T-helper 1 cell treated with Interleukin-12 subunit alpha and Interleukin-12 subunit beta and Interleukin-4 antibody, amounts not matched to agents 30 μg/mL and 1 μg/mL, for 36 hours (primary cell): ENCODE results near the gene TERC.
A peak's percentile ranks its signal among the peaks of the same experiment; 100 is the strongest.

Experiments used
- H3K27ac Mint-ChIP-seq: one replicate; pipeline ENCODE4 v1.8.0; 2021; ENCODE audit warnings: mild to moderate bottlenecking, mixed read lengths
- H3K27me3 Mint-ChIP-seq: one replicate; pipeline ENCODE4 v1.8.0; 2021; ENCODE audit warnings: low read depth, mixed read lengths
- H3K36me3 Mint-ChIP-seq: one replicate; pipeline ENCODE4 v1.8.0; 2021; ENCODE audit warnings: low read depth, mixed read lengths
- H3K4me1 Mint-ChIP-seq: one replicate; pipeline ENCODE4 v1.8.0; 2021; ENCODE audit warnings: low read depth, mixed read lengths
- H3K4me3 Mint-ChIP-seq: one replicate; pipeline ENCODE4 v1.8.0; 2021; ENCODE audit warnings: mild to moderate bottlenecking, moderate library complexity, mixed read lengths
- H3K9me3 Mint-ChIP-seq: one replicate; pipeline ENCODE4 v1.8.0; 2021; ENCODE audit warnings: mixed read lengths

The TERC gene

GRCh38 chr3:169764882-169765612 lies at the start of gene TERC:
TERC (minus strand) TSS chr3:169765060.
- Mint-ChIP-seq H3K4me3 (peak within 1 kb of the TSS; percentile 95), H3K27ac (peak within 1 kb of the TSS; percentile 97), H3K27me3 (no peaks in the 10 kb centered on the region), H3K4me1 (peaks cover 25% of the 10 kb centered on the region), H3K36me3 (peaks cover 3% of the 10 kb centered on the region), H3K9me3 (no peaks in the 10 kb centered on the region)

GRCh38 chr3:169813757-169814517 lies 49.1 kb upstream of the TERC start:
- Mint-ChIP-seq H3K27me3 (peaks cover 20% of the 10 kb centered on the region), H3K27ac (peak overlapping the region; percentile 75), H3K4me3 (peak overlapping the region; percentile 82), H3K4me1 (peaks cover 28% of the 10 kb centered on the region), H3K36me3 (no peaks in the 10 kb centered on the region), H3K9me3 (peaks cover 28% of the 10 kb centered on the region)

- H3K36me3 Mint-ChIP-seq, result no peaks in the 10 kb centered on the region
- H3K9me3 Mint-ChIP-seq, result peaks cover 28% of the 10 kb centered on the region
- peaks cover 30% of the 10 kb centered on the region for H3K4me1 Mint-ChIP-seq
- peaks cover 18% of the 10 kb centered on the region for H3K27me3 Mint-ChIP-seq
- H3K4me3 Mint-ChIP-seq, result peak overlapping the region; percentile 82
- peak overlapping the region; percentile 75 for H3K27ac Mint-ChIP-seq
Measured at GRCh38 chr3:169813278-169813677, 48.4 kb upstream of the TERC start.

GRCh38 chr3:169812332-169813235 lies 47.7 kb upstream of the TERC start, which contains the start of the genes LRRC34 and LRRIQ4:
LRRC34 (minus strand) TSS chr3:169812904; CDS start chr3:169812548, 356 bp downstream.
LRRIQ4 (plus strand) TSS chr3:169812870; CDS start chr3:169821922, 9,052 bp downstream.
- peaks cover 28% of the 10 kb centered on the region for H3K9me3 Mint-ChIP-seq
- H3K27ac Mint-ChIP-seq, result peak within 1 kb of the TSS; percentile 80
- H3K4me3 Mint-ChIP-seq, result peak within 1 kb of the TSS; percentile 82
- H3K27me3 Mint-ChIP-seq, result peaks cover 12% of the 10 kb centered on the region
- no peaks in the 10 kb centered on the region for H3K36me3 Mint-ChIP-seq
- H3K4me1 Mint-ChIP-seq, result peaks cover 30% of the 10 kb centered on the region

DNA sequence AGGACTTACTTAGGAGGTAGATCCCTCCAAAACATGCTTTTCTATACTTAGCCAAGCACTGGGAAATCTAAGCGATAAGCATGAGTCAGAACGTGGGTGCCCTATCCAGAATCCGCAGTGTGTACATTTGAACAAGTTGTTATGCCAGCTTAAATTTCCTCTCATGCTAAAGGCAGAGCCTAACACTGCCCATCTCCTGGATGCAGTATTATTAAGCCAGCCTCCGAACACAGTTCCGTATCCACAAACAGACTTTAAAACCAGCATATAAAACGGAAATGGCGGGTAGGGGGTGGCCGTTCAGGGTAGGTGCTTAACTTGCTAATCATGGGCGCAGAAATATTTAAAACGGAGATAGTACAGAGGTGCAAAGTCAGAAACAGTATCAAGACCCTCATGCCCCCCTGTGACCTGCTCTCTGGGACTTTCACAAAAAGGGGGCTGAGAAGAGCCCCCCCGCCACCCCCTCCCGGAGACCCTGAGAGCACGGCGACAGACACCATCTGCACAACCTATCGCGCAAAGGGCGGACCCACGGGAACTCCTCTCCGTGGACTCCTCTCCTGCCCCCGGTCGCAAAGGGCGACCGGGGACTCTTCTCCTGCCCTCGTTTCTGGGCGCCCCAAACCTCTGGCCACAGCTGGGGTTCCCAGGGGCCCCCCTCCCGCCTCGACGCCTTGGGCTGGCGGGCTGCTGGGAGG lies 46.9 kb upstream of the TERC start:
- H3K4me1 Mint-ChIP-seq, result peaks cover 30% of the 10 kb centered on the region
- peak overlapping the region; percentile 82 for H3K4me3 Mint-ChIP-seq
- H3K36me3 Mint-ChIP-seq, result no peaks in the 10 kb centered on the region
- peaks cover 5% of the 10 kb centered on the region for H3K27me3 Mint-ChIP-seq
- H3K27ac Mint-ChIP-seq, result peak overlapping the region; percentile 80
- peaks cover 21% of the 10 kb centered on the region for H3K9me3 Mint-ChIP-seq

DNA sequence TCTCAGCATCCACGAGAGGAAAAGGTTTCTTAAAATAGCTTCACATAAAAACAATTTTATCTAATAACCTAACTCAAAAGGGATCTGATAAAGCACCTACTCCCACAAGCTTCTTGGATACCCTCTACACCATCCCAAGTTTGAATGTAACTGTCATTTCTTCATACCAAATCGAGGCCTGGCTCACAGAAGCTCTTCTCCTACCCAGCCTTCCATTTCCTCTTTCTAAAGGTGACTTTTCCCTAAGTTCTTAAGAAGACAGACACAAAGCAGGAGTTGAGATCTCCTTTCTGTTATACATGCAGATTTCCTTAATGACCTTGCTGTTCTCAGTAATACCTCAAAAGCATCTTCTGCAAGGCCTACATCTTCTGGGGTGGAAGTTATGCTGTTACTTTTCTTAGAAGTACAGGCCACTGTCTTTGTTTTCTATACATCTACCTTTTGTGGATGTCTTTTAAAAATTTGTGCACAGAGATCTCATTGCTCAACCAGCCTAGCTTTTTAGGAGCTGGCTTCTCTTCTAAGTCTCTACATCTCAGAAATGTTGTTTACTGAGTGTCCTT lies 44.5 kb upstream of the TERC start:
- Mint-ChIP-seq H3K27me3 (no peaks in the 10 kb centered on the region), H3K4me1 (peaks cover 30% of the 10 kb centered on the region), H3K4me3 (peak overlapping the region; percentile 4), H3K36me3 (peaks cover 2% of the 10 kb centered on the region), H3K27ac (peak overlapping the region; percentile 77), H3K9me3 (no peaks in the 10 kb centered on the region)

DNA sequence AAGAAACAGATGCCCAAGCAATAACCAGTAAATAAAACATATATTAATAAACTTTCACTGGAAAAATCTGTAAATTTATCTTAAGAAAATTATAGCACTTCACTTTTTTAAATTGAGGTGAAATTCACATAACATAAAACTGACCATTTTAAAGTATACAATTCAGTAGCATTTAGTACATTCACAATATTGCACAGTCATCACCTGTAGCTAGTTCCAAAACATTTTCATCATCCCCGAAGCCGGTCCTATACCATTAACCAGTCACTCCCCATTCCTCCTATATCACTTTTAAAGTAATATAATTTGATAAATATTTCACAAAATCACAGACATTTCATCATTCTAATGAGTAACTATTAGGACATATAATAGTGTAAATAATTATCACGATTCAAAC lies 39.8 kb upstream of the TERC start:
- Mint-ChIP-seq H3K36me3 (peaks cover 3% of the 10 kb centered on the region), H3K4me3 (no peak overlapping the region), H3K4me1 (peaks cover 8% of the 10 kb centered on the region)

GRCh38 chr3:169792359-169792758 lies 27.5 kb upstream of the TERC start:
- Mint-ChIP-seq H3K4me3 (no peak overlapping the region), H3K27ac (no peak overlapping the region), H3K9me3 (no peaks in the 10 kb centered on the region), H3K27me3 (no peaks in the 10 kb centered on the region), H3K4me1 (peaks cover 12% of the 10 kb centered on the region), H3K36me3 (peaks cover 28% of the 10 kb centered on the region)

More for the DNA sequence above, 39.8 kb upstream of the TERC start:
- Mint-ChIP-seq H3K27ac (no peak overlapping the region), H3K27me3 (no peaks in the 10 kb centered on the region), H3K9me3 (no peaks in the 10 kb centered on the region)

DNA sequence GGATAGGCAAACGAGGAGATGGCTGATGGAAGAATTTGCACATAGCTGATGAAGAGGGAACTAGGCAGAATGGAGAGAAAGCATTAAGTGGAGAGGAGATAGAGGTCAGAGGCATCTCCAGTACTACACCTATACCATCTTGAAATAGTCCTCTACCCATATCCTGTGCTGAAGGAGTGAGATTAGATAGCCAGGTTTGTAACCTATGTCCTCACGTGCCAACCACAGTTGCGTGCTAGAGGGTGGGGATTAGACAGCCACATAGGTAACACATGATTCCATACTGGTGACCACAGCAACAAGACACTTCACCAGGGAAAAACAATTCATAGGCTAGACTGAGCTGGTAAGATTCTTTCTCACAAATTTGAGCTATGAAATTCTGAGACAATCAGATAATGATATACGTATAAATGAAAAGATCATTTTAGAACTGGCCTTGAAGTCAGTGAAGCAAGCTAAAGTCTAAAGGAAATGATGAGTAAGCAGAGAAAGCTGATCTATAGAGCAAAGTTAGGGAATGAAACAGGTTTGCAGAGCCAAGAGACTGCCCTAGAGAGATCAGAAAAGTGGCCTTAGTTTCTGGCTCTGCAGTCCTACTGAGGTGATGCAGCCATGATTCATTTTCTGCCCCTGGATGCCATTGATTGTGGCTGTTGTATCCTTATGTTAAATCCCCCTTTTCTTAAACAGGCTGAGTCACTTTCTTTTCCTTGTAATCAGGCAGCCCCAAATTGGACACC lies 26.0 kb upstream of the TERC start:
- Mint-ChIP-seq H3K36me3 (peaks cover 36% of the 10 kb centered on the region), H3K27ac (no peak overlapping the region), H3K27me3 (no peaks in the 10 kb centered on the region), H3K9me3 (no peaks in the 10 kb centered on the region), H3K4me3 (no peak overlapping the region), H3K4me1 (peaks cover 12% of the 10 kb centered on the region)

GRCh38 chr3:169790219-169790618 lies 25.4 kb upstream of the TERC start:
- peaks cover 42% of the 10 kb centered on the region for H3K36me3 Mint-ChIP-seq
- H3K4me1 Mint-ChIP-seq, result peaks cover 11% of the 10 kb centered on the region
- H3K27me3 Mint-ChIP-seq, result no peaks in the 10 kb centered on the region
- no peaks in the 10 kb centered on the region for H3K9me3 Mint-ChIP-seq
- H3K4me3 Mint-ChIP-seq, result no peak overlapping the region
- H3K27ac Mint-ChIP-seq, result no peak overlapping the region

DNA sequence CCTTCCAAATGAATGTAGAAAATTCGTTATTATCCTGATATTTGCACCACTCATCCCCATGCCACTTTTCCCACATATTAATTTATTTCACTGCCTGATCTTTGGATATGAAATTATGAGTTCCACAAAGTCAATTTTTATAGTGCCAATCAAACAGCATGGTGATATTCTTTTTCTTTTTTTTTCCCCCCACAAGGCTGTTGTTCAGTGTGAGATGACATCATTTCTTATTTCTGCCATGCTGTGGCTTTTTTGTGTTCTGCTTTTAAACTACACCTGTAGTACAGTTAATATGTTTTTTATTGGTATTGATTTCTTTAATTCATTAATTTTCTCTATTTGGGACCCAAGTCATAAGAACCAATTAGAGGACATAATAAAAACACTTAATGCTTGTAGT lies 22.9 kb upstream of the TERC start:
- Mint-ChIP-seq H3K36me3 (peaks cover 40% of the 10 kb centered on the region), H3K9me3 (no peaks in the 10 kb centered on the region), H3K4me1 (peaks cover 11% of the 10 kb centered on the region), H3K27me3 (no peaks in the 10 kb centered on the region), H3K27ac (no peak overlapping the region), H3K4me3 (no peak overlapping the region)

DNA sequence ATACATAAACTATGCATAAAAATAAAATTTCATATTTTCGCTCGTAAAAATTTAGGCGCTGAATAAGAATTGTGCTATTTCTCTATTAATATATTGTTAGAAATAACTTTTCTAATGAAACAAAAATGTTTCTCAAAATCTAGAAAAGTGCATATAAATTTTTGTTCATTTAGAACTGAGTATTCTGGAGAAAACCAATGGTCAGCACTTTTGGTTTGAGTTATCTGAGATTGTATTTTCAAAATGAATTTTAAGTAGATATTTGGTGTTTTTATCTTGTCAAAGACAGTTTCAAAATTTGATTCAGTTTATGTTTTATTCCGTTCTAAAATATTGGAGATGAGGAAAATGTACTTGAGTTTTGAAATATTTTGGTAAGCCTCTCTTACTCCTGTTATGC lies 22.3 kb upstream of the TERC start:
- Mint-ChIP-seq H3K36me3 (peaks cover 39% of the 10 kb centered on the region), H3K9me3 (no peaks in the 10 kb centered on the region), H3K4me1 (peaks cover 14% of the 10 kb centered on the region), H3K27ac (no peak overlapping the region), H3K4me3 (no peak overlapping the region), H3K27me3 (no peaks in the 10 kb centered on the region)
